HL-60 (cell line): ENCODE data around the gene P2RX3.

Experiments
- DNase-seq, 2 experiments: peaks; one replicate each; pipeline ENCODE4 v3.0.0-alpha.2; 2010 to 2020; ENCODE audit warnings: low read depth in 1 of 2, low spot score in 1 of 2
- H3K27ac ChIP-seq: fragments of 250-450 bp; sonication (Bioruptor Pico); replicated peaks from 2 replicates; pipeline ENCODE4 v1.5.1; 2020; ENCODE audit warnings: mild to moderate bottlenecking, moderate library complexity
- H3K27me3 ChIP-seq: fragments of 250-450 bp; sonication (Bioruptor Pico); 2 replicates; pipeline ENCODE4 v1.5.1; 2021; ENCODE audit warnings: mild to moderate bottlenecking, moderate library complexity; ENCODE audit not compliant: insufficient read depth, poor library complexity, severe bottlenecking
- H3K4me3 ChIP-seq: replicated peaks from 2 replicates; pipeline ENCODE4 v1.5.1; 2011; ENCODE audit warnings: mild to moderate bottlenecking, control low read depth, low read length; ENCODE audit not compliant: insufficient read depth
- GABPA ChIP-seq: IDR thresholded peaks from 2 replicates; pipeline ENCODE4 v1.6.1; 2012; ENCODE audit warnings: low read depth
- POLR2AphosphoS5 ChIP-seq: IDR thresholded peaks from 2 replicates; pipeline ENCODE4 v1.6.1; 2012; ENCODE audit warnings: low read depth
- SPI1 ChIP-seq: IDR thresholded peaks from 2 replicates; pipeline ENCODE4 v1.6.1; 2012; ENCODE audit warnings: low read depth, mild to moderate bottlenecking, borderline replicate concordance
- TF ChIP-seq, protein P1 (sequence below): IDR thresholded peaks from 2 replicates; pipeline ENCODE4 v1.6.1; 2012; ENCODE audit warnings: low read depth; ENCODE audit not compliant: insufficient replicate concordance
- TF ChIP-seq, protein P2 (sequence below): IDR thresholded peaks from one replicate; pipeline ENCODE4 v1.5.1; 2011; ENCODE audit warnings: low read length, control low read depth, inconsistent platforms; ENCODE audit not compliant: insufficient read depth

Gene P2RX3

DNA sequence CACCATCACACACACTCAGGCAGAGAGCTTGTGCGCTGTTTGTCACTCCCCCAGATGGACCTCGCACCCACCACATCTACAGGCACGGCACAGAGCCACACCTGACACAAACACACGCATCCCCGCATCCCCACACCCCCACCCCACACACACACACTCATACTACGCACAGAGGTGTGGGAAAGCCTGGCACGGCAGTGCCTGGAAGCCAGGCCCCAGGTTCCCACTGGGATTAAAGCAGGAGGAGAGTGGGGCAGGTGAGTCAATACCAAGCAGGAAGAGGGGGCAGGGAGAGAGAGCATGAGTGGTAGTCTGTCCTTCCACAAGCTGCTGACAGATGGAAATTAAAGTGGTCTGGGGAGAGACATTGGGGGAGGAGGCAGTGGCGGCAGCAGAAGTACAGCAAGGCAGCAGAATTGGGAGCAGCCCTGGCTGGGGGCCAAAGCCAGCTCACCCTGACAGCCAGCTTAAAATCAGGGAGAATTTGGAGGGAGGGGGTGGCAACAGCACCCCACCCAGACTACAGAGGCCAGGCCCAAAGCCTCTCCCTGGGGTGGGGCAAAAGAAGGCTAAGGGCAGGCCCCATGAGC, 34.1 kb upstream of the P2RX3 start:
- Histone ChIP-seq H3K27me3 (no peaks in the 10 kb centered on the region), H3K4me3 (no peak overlapping the region), H3K27ac (no peak overlapping the region)
- DNase-seq: no peak
- TF ChIP-seq, protein P1, sequence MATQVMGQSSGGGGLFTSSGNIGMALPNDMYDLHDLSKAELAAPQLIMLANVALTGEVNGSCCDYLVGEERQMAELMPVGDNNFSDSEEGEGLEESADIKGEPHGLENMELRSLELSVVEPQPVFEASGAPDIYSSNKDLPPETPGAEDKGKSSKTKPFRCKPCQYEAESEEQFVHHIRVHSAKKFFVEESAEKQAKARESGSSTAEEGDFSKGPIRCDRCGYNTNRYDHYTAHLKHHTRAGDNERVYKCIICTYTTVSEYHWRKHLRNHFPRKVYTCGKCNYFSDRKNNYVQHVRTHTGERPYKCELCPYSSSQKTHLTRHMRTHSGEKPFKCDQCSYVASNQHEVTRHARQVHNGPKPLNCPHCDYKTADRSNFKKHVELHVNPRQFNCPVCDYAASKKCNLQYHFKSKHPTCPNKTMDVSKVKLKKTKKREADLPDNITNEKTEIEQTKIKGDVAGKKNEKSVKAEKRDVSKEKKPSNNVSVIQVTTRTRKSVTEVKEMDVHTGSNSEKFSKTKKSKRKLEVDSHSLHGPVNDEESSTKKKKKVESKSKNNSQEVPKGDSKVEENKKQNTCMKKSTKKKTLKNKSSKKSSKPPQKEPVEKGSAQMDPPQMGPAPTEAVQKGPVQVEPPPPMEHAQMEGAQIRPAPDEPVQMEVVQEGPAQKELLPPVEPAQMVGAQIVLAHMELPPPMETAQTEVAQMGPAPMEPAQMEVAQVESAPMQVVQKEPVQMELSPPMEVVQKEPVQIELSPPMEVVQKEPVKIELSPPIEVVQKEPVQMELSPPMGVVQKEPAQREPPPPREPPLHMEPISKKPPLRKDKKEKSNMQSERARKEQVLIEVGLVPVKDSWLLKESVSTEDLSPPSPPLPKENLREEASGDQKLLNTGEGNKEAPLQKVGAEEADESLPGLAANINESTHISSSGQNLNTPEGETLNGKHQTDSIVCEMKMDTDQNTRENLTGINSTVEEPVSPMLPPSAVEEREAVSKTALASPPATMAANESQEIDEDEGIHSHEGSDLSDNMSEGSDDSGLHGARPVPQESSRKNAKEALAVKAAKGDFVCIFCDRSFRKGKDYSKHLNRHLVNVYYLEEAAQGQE: no peak
- TF ChIP-seq POLR2AphosphoS5 (no peak), GABPA (no peak), SPI1 (no peak)
- TF ChIP-seq, protein P2, sequence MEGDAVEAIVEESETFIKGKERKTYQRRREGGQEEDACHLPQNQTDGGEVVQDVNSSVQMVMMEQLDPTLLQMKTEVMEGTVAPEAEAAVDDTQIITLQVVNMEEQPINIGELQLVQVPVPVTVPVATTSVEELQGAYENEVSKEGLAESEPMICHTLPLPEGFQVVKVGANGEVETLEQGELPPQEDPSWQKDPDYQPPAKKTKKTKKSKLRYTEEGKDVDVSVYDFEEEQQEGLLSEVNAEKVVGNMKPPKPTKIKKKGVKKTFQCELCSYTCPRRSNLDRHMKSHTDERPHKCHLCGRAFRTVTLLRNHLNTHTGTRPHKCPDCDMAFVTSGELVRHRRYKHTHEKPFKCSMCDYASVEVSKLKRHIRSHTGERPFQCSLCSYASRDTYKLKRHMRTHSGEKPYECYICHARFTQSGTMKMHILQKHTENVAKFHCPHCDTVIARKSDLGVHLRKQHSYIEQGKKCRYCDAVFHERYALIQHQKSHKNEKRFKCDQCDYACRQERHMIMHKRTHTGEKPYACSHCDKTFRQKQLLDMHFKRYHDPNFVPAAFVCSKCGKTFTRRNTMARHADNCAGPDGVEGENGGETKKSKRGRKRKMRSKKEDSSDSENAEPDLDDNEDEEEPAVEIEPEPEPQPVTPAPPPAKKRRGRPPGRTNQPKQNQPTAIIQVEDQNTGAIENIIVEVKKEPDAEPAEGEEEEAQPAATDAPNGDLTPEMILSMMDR: no peak

DNA sequence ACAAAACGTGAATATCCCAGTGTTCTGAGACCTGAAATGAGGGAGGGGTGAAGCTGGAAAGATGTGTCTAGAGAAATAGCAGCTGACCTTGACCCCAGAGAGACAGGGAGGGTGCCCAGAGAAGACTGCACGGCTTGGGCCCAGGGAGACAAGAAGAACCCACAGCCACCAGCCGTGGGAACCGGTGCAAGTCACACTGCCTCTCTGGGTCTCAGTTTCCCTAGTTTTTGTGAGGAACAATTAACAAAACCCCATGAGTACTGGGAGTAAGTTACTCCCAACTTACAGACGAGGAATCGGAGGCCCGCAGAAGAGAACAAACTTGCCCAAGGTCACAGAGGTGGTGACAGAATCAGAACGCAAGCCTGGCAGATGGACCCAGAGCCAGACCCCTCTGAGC, 32.6 kb upstream of the P2RX3 start:
- no peaks in the 10 kb centered on the region for H3K27me3 ChIP-seq
- H3K4me3 ChIP-seq: no peak overlapping the region
- TF ChIP-seq POLR2AphosphoS5 (no peak), SPI1 (no peak), GABPA (no peak)
- TF ChIP-seq, protein P2: no peak
- TF ChIP-seq, protein P1: no peak
- no peak for DNase-seq
- H3K27ac ChIP-seq: no peak overlapping the region

DNA sequence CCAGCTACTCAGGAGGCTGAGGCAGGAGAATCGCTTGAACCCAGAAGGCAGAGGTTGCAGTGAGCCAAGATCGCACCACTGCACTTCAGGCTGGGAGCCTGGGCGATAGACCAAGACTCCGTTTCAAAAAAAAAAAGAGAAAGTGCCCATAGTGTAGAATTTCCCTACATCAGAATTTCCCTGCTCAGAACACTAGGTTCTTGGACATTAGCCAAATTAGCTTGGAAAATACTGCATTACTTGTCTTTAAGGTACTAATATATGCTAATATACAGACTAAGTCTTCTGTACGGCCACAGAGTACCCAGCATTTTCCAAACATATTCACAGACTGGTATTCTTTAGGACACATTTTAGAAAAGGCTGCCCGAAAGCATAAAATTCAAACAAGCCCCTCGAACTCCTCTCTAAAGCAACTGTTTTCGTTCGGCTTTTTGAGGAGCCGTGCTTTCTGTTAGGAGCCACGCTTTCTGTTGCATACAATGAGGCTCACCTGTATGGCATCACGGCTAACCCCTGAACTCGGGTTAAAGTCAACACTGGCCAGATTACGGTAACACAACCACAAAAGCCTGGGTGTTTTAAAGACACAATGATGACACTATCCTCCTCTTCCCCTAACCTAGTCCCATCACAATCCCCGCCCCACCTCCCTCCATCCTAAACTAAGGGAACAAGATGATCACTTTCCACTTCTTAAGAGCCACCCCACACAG, 31.8 kb upstream of the P2RX3 start:
- DNase-seq: no peak
- no peak overlapping the region for H3K4me3 ChIP-seq
- no peaks in the 10 kb centered on the region for H3K27me3 ChIP-seq
- TF ChIP-seq, protein P1: no peak
- TF ChIP-seq SPI1: no peak
- TF ChIP-seq, protein P2: no peak
- no peak for TF ChIP-seq GABPA
- no peak for TF ChIP-seq POLR2AphosphoS5
- no peak overlapping the region for H3K27ac ChIP-seq
